Stimulated activated naive CD8-positive, alpha-beta T cell treated with anti-CD3 and anti-CD28 coated beads, Interleukin-15, amount 100 ng/mL, for 72 hours (primary cell): ENCODE results near the gene C1S.

ENCODE experiments used
- ATAC-seq: fragments of 150-1000 bp; cut with Tn5 transposase; 2 replicates; pipeline ENCODE4 v1.10.0; 2021; ENCODE audit warnings: mild to moderate bottlenecking, moderate library complexity
- DNase-seq, 2 donors: peaks; one replicate each; pipeline ENCODE4 v3.0.0; 2021 to 2022
- H3K27ac Mint-ChIP-seq, 2 donors: one replicate each; pipeline ENCODE4 v1.8.0; 2022; ENCODE audit warnings: mild to moderate bottlenecking in 2 of 2, mixed read lengths in 2 of 2, moderate library complexity in 2 of 2
- H3K27me3 Mint-ChIP-seq: one replicate; pipeline ENCODE4 v1.8.0; 2022; ENCODE audit warnings: mixed read lengths
- H3K4me1 Mint-ChIP-seq: one replicate; pipeline ENCODE4 v1.8.0; 2022; ENCODE audit warnings: mild to moderate bottlenecking, mixed read lengths
- H3K4me3 Mint-ChIP-seq, 2 donors: one replicate each; pipeline ENCODE4 v1.8.0; 2022; ENCODE audit warnings: mild to moderate bottlenecking in 2 of 2, mixed read lengths in 2 of 2, moderate library complexity in 1 of 2
- H3K9me3 Mint-ChIP-seq, 2 donors: one replicate each; pipeline ENCODE4 v1.8.0; 2022; ENCODE audit warnings: mixed read lengths in 2 of 2

C1S gene

GRCh38 chr12:7061596-7061995 is 1.1 kb downstream of the C1S start:
- Mint-ChIP-seq H3K9me3 (no peaks in the 10 kb centered on the region), H3K27ac (no peak overlapping the region), H3K4me1 (peaks cover 6% of the 10 kb centered on the region), H3K4me3 (no peak overlapping the region), H3K27me3 (peaks cover 25% of the 10 kb centered on the region)
- DNase-seq (no peak), ATAC-seq (no peak)

- no peak overlapping the region for H3K4me3 Mint-ChIP-seq
- ATAC-seq: no peak
- H3K27me3 Mint-ChIP-seq: peaks cover 22% of the 10 kb centered on the region
- peaks cover 6% of the 10 kb centered on the region for H3K4me1 Mint-ChIP-seq
- no peak overlapping the region for H3K27ac Mint-ChIP-seq
- H3K9me3 Mint-ChIP-seq: no peaks in the 10 kb centered on the region
- DNase-seq: no peak
These were observed 4.0 kb downstream of the C1S start for GRCh38 chr12:7064516-7064915.

GRCh38 chr12:7065073-7065623 is 4.6 kb downstream of the C1S start:
- DNase-seq (no peak), ATAC-seq (no peak)
- Mint-ChIP-seq H3K9me3 (no peaks in the 10 kb centered on the region), H3K27ac (no peak overlapping the region), H3K27me3 (peaks cover 16% of the 10 kb centered on the region), H3K4me1 (peaks cover 6% of the 10 kb centered on the region), H3K4me3 (no peak overlapping the region)

GRCh38 chr12:7066596-7066995 is 6.1 kb downstream of the C1S start:
- no peak overlapping the region for H3K4me3 Mint-ChIP-seq
- ATAC-seq (no peak), DNase-seq (no peak)
- no peaks in the 10 kb centered on the region for H3K4me1 Mint-ChIP-seq
- no peaks in the 10 kb centered on the region for H3K9me3 Mint-ChIP-seq
- H3K27ac Mint-ChIP-seq: peak overlapping the region in 1 of 2 donors; percentile 29
- H3K27me3 Mint-ChIP-seq: peaks cover 2% of the 10 kb centered on the region

GRCh38 chr12:7067096-7067495 is 6.6 kb downstream of the C1S start:
- H3K4me3 Mint-ChIP-seq: no peak overlapping the region
- no peaks in the 10 kb centered on the region for H3K4me1 Mint-ChIP-seq
- ATAC-seq: no peak
- peaks cover 6% of the 10 kb centered on the region for H3K27me3 Mint-ChIP-seq
- no peak for DNase-seq
- H3K9me3 Mint-ChIP-seq: no peaks in the 10 kb centered on the region
- no peak overlapping the region for H3K27ac Mint-ChIP-seq

- no peak overlapping the region for H3K4me3 Mint-ChIP-seq
- DNase-seq (no peak), ATAC-seq (no peak)
- H3K4me1 Mint-ChIP-seq: no peaks in the 10 kb centered on the region
- H3K27me3 Mint-ChIP-seq: peaks cover 12% of the 10 kb centered on the region
- no peaks in the 10 kb centered on the region for H3K9me3 Mint-ChIP-seq
- peak overlapping the region in 1 of 2 donors; percentile 60 for H3K27ac Mint-ChIP-seq
These were observed 7.9 kb downstream of the C1S start for GRCh38 chr12:7068240-7068993.

GRCh38 chr12:7068994-7069346 is 8.5 kb downstream of the C1S start:
- H3K27ac Mint-ChIP-seq: no peak overlapping the region
- DNase-seq (no peak), ATAC-seq (no peak)
- H3K4me1 Mint-ChIP-seq: no peaks in the 10 kb centered on the region
- peaks cover 12% of the 10 kb centered on the region for H3K27me3 Mint-ChIP-seq
- H3K9me3 Mint-ChIP-seq: no peaks in the 10 kb centered on the region
- H3K4me3 Mint-ChIP-seq: no peak overlapping the region

- H3K27me3 Mint-ChIP-seq: peaks cover 12% of the 10 kb centered on the region
- no peak overlapping the region for H3K27ac Mint-ChIP-seq
- no peak for DNase-seq
- H3K4me1 Mint-ChIP-seq: no peaks in the 10 kb centered on the region
- no peak overlapping the region for H3K4me3 Mint-ChIP-seq
- H3K9me3 Mint-ChIP-seq: no peaks in the 10 kb centered on the region
- ATAC-seq: no peak
These were observed 8.9 kb downstream of the C1S start for GRCh38 chr12:7069386-7069785.

GRCh38 chr12:7072035-7072434 is 11.5 kb downstream of the C1S start:
- Mint-ChIP-seq H3K4me1 (no peaks in the 10 kb centered on the region), H3K9me3 (no peaks in the 10 kb centered on the region), H3K4me3 (no peak overlapping the region), H3K27me3 (peaks cover 23% of the 10 kb centered on the region), H3K27ac (no peak overlapping the region)
- DNase-seq (no peak), ATAC-seq (no peak)

- no peaks in the 10 kb centered on the region for H3K9me3 Mint-ChIP-seq
- H3K4me1 Mint-ChIP-seq: no peaks in the 10 kb centered on the region
- peaks cover 23% of the 10 kb centered on the region for H3K27me3 Mint-ChIP-seq
These were observed 12.0 kb downstream of the C1S start for GRCh38 chr12:7072554-7072953.

GRCh38 chr12:7073946-7074345 is 13.4 kb downstream of the C1S start:
- no peak for ATAC-seq

More at GRCh38 chr12:7072554-7072953, 12.0 kb downstream of the C1S start:
- Mint-ChIP-seq H3K27ac (no peak overlapping the region), H3K4me3 (no peak overlapping the region)
- ATAC-seq (no peak), DNase-seq (no peak)

GRCh38 chr12:7075518-7075917 is 15.0 kb downstream of the C1S start:
- DNase-seq: no peak
- no peak overlapping the region for H3K4me3 Mint-ChIP-seq
- peaks cover 23% of the 10 kb centered on the region for H3K27me3 Mint-ChIP-seq
- no peaks in the 10 kb centered on the region for H3K9me3 Mint-ChIP-seq
- peak overlapping the region in 1 of 2 donors; percentile 5 for H3K27ac Mint-ChIP-seq
- no peaks in the 10 kb centered on the region for H3K4me1 Mint-ChIP-seq
- no peak for ATAC-seq

More at GRCh38 chr12:7073946-7074345, 13.4 kb downstream of the C1S start:
- Mint-ChIP-seq H3K27me3 (peaks cover 23% of the 10 kb centered on the region), H3K4me3 (no peak overlapping the region), H3K4me1 (no peaks in the 10 kb centered on the region), H3K27ac (no peak overlapping the region), H3K9me3 (no peaks in the 10 kb centered on the region)
- DNase-seq: no peak

GRCh38 chr12:7075939-7076338 is 15.4 kb downstream of the C1S start:
- peaks cover 23% of the 10 kb centered on the region for H3K27me3 Mint-ChIP-seq
- H3K4me1 Mint-ChIP-seq: no peaks in the 10 kb centered on the region
- no peaks in the 10 kb centered on the region for H3K9me3 Mint-ChIP-seq
- DNase-seq (no peak), ATAC-seq (no peak)
- no peak overlapping the region for H3K4me3 Mint-ChIP-seq
- H3K27ac Mint-ChIP-seq: no peak overlapping the region

GRCh38 chr12:7076493-7076892 is 16.0 kb downstream of the C1S start:
- Mint-ChIP-seq H3K27ac (no peak overlapping the region), H3K4me3 (no peak overlapping the region), H3K27me3 (peaks cover 23% of the 10 kb centered on the region), H3K9me3 (no peaks in the 10 kb centered on the region), H3K4me1 (no peaks in the 10 kb centered on the region)
- DNase-seq (no peak), ATAC-seq (no peak)

- H3K27ac Mint-ChIP-seq: no peak overlapping the region
- ATAC-seq: no peak
- H3K4me1 Mint-ChIP-seq: no peaks in the 10 kb centered on the region
- H3K9me3 Mint-ChIP-seq: peaks cover 3 to 4% of the 10 kb centered on the region in 2 donors
- H3K27me3 Mint-ChIP-seq: peaks cover 11% of the 10 kb centered on the region
- H3K4me3 Mint-ChIP-seq: no peak overlapping the region
- DNase-seq: no peak
These were observed 17.6 kb downstream of the C1S start for GRCh38 chr12:7078163-7078562.

- Mint-ChIP-seq H3K27ac (no peak overlapping the region), H3K4me3 (no peak overlapping the region), H3K9me3 (peaks cover 7 to 8% of the 10 kb centered on the region in 2 donors), H3K27me3 (peaks cover 11% of the 10 kb centered on the region), H3K4me1 (no peaks in the 10 kb centered on the region)
- ATAC-seq (no peak), DNase-seq (no peak)
These were observed 19.3 kb downstream of the C1S start for GRCh38 chr12:7079826-7080125.

- DNase-seq (no peak), ATAC-seq (no peak)
- H3K9me3 Mint-ChIP-seq: peaks cover 7 to 8% of the 10 kb centered on the region in 2 donors
- no peak overlapping the region for H3K4me3 Mint-ChIP-seq
- no peak overlapping the region for H3K27ac Mint-ChIP-seq
- H3K27me3 Mint-ChIP-seq: no peaks in the 10 kb centered on the region
- no peaks in the 10 kb centered on the region for H3K4me1 Mint-ChIP-seq
These were observed 20.5 kb downstream of the C1S start for GRCh38 chr12:7081037-7081436.
